ENCODE measurements around the gene PMEPA1.

The PMEPA1 gene

GRCh38 chr20:57736738-57737347, 27.0 kb upstream of the PMEPA1 start:
- DNase-seq, result no peak

GRCh38 chr20:57735831-57736737, 26.3 kb upstream of the PMEPA1 start:
- no peak for DNase-seq

GRCh38 chr20:57734754-57735153, 24.9 kb upstream of the PMEPA1 start:
- DNase-seq, result no peak

- no peak for DNase-seq
Measured at GRCh38 chr20:57732226-57732625, 22.4 kb upstream of the PMEPA1 start.

- DNase-seq, result no peak
Measured at GRCh38 chr20:57728762-57729161, 18.9 kb upstream of the PMEPA1 start.

- no peak for DNase-seq
Measured at GRCh38 chr20:57727863-57728262, 18.0 kb upstream of the PMEPA1 start.

- DNase-seq, result no peak
Measured at GRCh38 chr20:57725636-57726035, 15.8 kb upstream of the PMEPA1 start.

- DNase-seq, result no peak
Measured at GRCh38 chr20:57724610-57725405, 15.0 kb upstream of the PMEPA1 start.

- no peak for DNase-seq
Measured at GRCh38 chr20:57723816-57724215, 14.0 kb upstream of the PMEPA1 start.

- DNase-seq, result no peak
Measured at GRCh38 chr20:57719951-57720350, 10.1 kb upstream of the PMEPA1 start.

GRCh38 chr20:57718490-57719009, 8.7 kb upstream of the PMEPA1 start:
- DNase-seq, result peak; percentile 87

GRCh38 chr20:57717797-57718196, 8.0 kb upstream of the PMEPA1 start:
- DNase-seq, result no peak

- no peak for DNase-seq
Measured at GRCh38 chr20:57716901-57717300, 7.1 kb upstream of the PMEPA1 start.

- no peak for DNase-seq
Measured at GRCh38 chr20:57716202-57716601, 6.4 kb upstream of the PMEPA1 start.

- no peak for DNase-seq
Measured at GRCh38 chr20:57715268-57715904, 5.6 kb upstream of the PMEPA1 start.

GRCh38 chr20:57714409-57715267, 4.8 kb upstream of the PMEPA1 start:
- no peak for DNase-seq

GRCh38 chr20:57713951-57714350, 4.1 kb upstream of the PMEPA1 start:
- no peak for DNase-seq

- no peak for DNase-seq
Measured at GRCh38 chr20:57713505-57713903, 3.7 kb upstream of the PMEPA1 start.

GRCh38 chr20:57712851-57713504, 3.2 kb upstream of the PMEPA1 start:
- DNase-seq, result no peak

GRCh38 chr20:57712341-57712740, 2.5 kb upstream of the PMEPA1 start:
- DNase-seq, result no peak

- no peak for DNase-seq
Measured at GRCh38 chr20:57711826-57712225, 2.0 kb upstream of the PMEPA1 start.
